ENCODE measurements around the gene CALD1.

CALD1 gene

DNA sequence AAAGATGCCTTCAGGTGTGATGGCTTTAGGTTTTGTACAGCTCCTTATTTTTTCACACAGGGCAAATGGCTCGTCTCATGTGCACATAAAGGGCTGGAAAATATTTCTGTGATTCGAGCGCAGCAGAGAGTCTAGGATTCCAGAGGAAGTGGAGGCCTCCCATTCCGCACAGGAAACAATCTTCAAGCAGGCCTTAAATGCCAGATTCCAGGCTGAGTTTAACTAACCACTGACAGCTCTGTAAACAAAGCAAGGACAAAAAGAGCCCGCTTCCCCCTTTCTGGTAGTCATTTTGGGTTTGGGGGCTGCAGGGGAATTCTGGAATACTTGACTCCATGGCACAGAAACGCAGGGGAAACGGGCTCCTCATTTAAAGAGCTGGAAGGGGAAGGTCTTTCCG is 87.2 kb downstream of the CALD1 start:
- peak; percentile 62 for DNase-seq

DNA sequence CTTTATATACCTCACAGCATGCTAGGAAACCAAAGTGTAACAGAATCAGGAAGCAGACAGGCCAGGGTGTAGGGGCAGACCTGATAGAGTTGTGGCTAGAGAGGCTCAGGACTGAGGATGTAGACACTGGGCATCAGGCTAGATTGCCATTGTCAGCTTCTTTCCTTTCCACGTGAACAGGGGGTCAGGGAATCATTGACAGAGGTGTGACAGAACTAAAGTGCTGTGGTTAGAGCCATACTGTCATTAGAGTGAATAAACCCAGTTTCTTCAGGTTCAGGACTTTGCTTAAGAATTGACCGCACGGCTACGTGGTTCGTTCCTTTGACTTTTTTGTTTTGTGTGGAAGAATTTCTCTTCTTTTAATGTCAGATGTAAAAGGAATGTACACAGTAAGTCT is 90.7 kb downstream of the CALD1 start:
- no peak for DNase-seq

GRCh38 chr7:134870781-134871180 is 91.3 kb downstream of the CALD1 start:
- no peak for DNase-seq

- peak; percentile 59 for DNase-seq
These were observed 93.8 kb downstream of the CALD1 start for GRCh38 chr7:134873253-134873652.

DNA sequence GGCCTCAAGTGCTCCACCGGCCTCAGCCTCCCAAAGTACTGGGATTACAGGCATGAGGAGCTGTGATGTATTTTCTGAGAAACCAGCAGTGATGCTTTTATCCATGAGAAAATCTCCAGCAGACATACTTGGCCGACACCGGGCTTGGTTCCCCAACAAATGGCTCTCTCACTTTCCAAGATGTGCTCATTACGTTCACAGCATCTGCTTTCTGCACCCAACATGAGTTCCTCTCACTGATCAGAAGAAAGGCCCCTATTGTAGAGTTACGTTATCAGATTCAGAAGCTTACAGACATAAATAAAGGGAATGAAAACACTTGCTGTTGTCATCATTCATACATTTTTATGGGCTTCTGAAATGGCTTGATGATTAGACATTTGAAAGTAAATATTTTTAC is 95.0 kb downstream of the CALD1 start:
- no peak for DNase-seq

DNA sequence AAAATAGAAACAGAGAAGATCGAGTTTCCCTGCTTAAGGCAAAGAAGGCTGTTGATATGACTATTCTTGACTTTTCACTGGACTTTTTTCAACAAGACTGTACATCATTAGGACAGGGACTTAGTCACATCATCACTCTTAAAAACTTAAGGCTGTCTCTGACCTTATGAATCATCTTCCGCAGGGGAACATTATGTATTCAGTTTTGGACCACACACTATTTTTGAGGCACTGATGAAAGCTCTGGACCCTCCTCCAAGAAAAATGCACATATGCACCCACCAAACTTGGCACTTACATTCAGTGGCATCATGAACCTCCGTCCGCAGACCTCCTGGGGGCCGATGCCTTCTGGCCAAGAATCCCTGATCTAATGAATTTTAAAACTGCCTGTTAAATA is 96.4 kb downstream of the CALD1 start:
- peak; percentile 83 for DNase-seq

DNA sequence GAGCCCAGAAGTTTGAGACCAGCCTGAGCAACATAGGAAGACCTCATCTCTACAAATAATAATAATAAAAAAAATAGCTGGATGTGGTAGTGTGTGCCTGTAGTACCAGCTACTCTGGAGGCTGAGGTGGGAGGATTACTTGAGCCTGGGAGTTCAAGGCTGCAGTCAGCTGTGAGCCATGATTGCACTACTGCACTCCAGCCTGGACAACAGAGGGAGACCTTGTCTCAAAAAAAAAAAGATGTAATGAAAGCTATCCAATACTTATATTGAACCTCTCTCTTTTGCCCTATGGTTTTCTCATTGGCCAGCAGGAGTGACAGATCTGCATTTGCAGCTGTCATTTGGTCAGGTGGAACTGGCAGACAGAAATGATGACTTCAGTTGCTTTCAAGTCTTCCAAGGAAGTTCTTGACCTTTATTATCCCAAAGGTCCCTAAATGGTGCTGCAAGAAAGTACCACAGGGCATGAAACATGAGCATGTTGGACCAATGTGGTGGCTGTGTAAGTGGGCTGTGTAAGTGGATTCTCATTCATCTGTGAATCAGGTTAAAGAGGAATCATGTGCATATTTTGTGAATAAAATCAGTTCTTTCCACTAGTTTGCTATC is 99.4 kb downstream of the CALD1 start:
- DNase-seq: no peak

DNA sequence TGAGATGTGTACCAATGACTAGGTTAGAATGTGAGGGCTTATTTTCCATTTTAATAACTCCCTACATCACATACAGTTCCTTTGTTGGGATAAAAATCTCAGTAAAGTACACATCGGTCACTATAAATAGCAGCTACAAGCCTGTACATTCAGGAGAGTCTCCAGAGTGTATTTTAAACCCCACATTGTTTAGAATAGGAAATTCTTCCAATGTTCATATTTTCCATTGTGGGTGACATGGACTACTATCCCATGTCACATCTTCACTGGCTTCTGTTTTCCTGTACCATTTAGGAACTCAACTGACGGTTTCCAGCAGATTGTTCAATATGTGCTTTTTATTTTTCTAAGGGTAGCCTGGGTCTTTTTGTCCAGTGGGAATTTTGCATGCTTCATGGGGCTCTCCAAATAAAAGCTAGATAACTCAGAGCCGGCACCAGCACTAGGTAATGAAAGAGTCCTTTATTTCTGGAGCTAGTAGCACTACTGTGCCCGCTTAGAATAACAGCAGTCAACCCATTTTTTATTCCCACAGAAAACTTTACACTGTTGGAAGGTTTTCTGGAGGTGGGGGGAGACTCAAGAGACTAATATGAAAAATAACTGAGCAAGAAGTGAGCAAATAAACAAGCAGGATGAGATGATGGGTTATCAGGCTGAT is 100.5 kb downstream of the CALD1 start:
- DNase-seq: no peak

DNA sequence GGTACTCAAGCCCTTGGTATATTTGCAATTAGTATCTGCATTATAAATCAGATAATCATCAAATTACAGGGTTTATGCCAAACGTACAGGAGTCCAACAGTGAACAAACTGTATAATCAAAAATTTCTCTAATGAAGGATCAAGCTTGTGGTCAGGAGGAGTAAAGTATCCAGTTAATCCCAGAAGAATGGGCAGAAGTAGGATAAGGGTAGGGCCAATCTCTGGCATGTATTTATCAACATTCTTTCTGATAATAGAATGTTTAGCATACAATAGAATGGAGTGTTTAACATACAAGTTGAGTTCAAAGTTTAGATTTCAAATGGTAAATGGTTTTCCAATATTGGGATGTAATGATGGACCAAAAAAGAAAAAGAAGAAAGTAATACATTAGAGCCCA is 103.0 kb downstream of the CALD1 start:
- DNase-seq: no peak

DNA sequence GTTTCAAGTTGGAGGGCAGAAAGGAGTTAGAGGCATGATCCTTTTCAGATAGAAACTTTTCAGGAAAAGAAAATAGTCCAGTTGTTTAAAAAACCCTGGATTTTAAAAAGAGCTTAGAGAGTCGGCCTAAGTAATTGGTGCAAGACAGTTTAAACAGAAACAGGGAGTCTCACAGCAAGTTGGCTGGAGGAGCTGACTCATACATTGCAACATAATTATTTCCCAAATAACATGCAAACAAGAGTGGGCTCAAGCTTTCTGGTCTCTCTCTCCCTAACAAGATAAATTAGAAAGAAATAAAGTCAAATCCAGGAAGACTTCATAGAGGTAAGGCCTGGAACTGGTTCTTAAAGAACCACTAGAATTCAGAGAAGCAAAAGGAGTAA is 106.5 kb downstream of the CALD1 start:
- DNase-seq: peak; percentile 81

- DNase-seq: peak; percentile 75
These were observed 107.1 kb downstream of the CALD1 start for GRCh38 chr7:134886353-134887057.

- no peak for DNase-seq
These were observed 108.1 kb downstream of the CALD1 start for GRCh38 chr7:134887523-134887922.

- DNase-seq: no peak
These were observed 108.8 kb downstream of the CALD1 start for GRCh38 chr7:134888141-134888740.

GRCh38 chr7:134890246-134891240 is 111.1 kb downstream of the CALD1 start:
- peak; percentile 71 for DNase-seq

DNA sequence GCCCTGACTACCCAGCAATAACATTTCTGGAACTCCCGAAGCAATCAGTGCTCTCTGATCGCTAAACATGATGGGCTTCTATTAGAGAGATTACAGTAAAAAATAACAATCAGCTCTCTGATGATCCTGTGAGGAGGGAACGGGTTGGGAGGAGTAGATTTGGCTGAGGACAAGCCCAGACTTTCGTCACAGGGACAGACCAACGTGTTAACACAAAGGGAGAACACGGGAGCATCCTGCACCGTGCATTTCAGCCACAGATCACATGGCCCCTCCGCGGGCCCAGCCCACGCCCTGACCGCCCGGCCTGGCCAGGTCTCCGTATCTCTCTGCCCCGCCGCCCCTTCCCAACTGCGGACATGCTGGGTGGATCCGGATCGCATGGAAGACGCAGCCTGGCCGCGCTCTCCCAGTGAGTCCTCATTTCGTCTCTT is 111.8 kb downstream of the CALD1 start:
- DNase-seq: peak; percentile 90

GRCh38 chr7:134891696-134892678 is 112.6 kb downstream of the CALD1 start:
- DNase-seq: peak; percentile 65

GRCh38 chr7:134892963-134893362 is 113.5 kb downstream of the CALD1 start:
- no peak for DNase-seq

GRCh38 chr7:134893920-134894319 is 114.5 kb downstream of the CALD1 start:
- DNase-seq: no peak

GRCh38 chr7:134894928-134895327 is 115.5 kb downstream of the CALD1 start:
- no peak for DNase-seq

GRCh38 chr7:134896073-134896472 is 116.6 kb downstream of the CALD1 start:
- no peak for DNase-seq

GRCh38 chr7:134897936-134898335 is 118.5 kb downstream of the CALD1 start:
- DNase-seq: no peak

Data from fibroblast of skin of right biceps (primary cell).